Measurements from ENCODE around the gene ELFN2.

Gene ELFN2

DNA sequence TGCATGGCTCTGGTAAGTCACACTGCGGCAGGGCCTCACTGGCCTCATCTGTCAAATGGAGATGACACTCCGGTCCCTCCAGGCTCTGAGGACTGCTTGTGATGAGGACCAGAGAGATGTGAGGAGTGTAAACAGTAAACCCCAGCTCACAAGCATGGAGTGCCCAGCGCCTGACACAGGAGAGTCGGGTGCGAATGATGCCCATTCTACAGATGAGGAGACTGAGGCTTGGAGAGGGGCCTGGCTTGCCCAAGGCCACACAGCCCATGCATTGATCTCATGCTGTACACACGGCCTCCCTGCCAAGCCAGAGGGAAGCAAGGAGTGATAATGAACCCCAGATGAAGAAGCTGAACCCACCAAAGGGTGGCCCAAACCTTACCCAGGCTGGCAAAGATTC lies 37.2 kb downstream of the ELFN2 start:
- no peaks in the 10 kb centered on the region for H3K36me3 ChIP-seq (ENCODE audit: insufficient read depth, low read length)
- no peaks in the 10 kb centered on the region for H3K9me3 ChIP-seq (ENCODE audit: insufficient read depth, low read depth, low read length)
- no peaks in the 10 kb centered on the region for H4K20me1 ChIP-seq (ENCODE audit: insufficient read depth, low read length, poor library complexity, severe bottlenecking)
- no peaks in the 10 kb centered on the region for H3K79me2 ChIP-seq (ENCODE audit: insufficient read depth, low read length)
- no peaks in the 10 kb centered on the region for H3K9me2 ChIP-seq (replicated peaks; ENCODE audit: low read depth, low read length)
- H3K4me1 ChIP-seq (ENCODE audit: insufficient read depth, low read length, poor library complexity, severe bottlenecking), result no peaks in the 10 kb centered on the region
- no peaks in the 10 kb centered on the region for H3F3A ChIP-seq (ENCODE audit: low read depth)
- no peak overlapping the region for H3K9ac ChIP-seq (ENCODE audit: low read depth, low read length, poor library complexity, severe bottlenecking)
- H3K4me2 ChIP-seq (ENCODE audit: low read depth, low read length, poor library complexity, severe bottlenecking), result no peak overlapping the region
- H3K4me3 ChIP-seq (ENCODE audit: low read length, poor library complexity, severe bottlenecking), result no peak overlapping the region
- TF ChIP-seq EZH2phosphoT487 (IDR thresholded peaks at IDR 0.05; ENCODE audit: borderline replicate concordance), result no peak
- H2AFZ ChIP-seq (ENCODE audit: low read length), result no peak overlapping the region
- no peaks in the 10 kb centered on the region for H3K27me3 ChIP-seq (ENCODE audit: insufficient read depth, low read length, poor library complexity, severe bottlenecking)

DNA sequence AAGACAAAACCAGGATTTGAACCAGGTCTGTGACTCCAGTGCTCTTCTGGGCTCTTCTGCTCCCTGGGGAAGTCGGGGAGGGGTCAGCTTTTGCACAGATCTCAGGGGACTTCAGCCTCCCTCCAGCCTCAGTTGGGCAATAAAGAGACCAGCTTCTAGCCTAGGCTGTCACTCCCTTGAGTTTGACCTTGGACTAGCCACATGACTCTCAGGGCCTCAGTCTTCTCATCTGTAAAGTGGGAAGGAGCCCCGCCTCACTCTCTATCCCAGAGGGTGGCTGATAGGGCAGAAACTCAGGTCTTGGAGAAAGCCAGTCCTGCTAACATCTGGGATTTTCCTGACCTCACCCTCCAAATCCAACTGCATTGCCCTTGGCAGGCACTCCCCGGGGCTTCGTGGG lies 38.7 kb downstream of the ELFN2 start:
- no peak overlapping the region for H3K4me3 ChIP-seq (ENCODE audit: low read length, poor library complexity, severe bottlenecking)
- no peaks in the 10 kb centered on the region for H3K4me1 ChIP-seq (ENCODE audit: insufficient read depth, low read length, poor library complexity, severe bottlenecking)
- H3K27me3 ChIP-seq (ENCODE audit: insufficient read depth, low read length, poor library complexity, severe bottlenecking), result no peaks in the 10 kb centered on the region
- H3K4me2 ChIP-seq (ENCODE audit: low read depth, low read length, poor library complexity, severe bottlenecking), result no peak overlapping the region
- H3K9ac ChIP-seq (ENCODE audit: low read depth, low read length, poor library complexity, severe bottlenecking), result no peak overlapping the region
- H2AFZ ChIP-seq (ENCODE audit: low read length), result no peak overlapping the region
- H3K36me3 ChIP-seq (ENCODE audit: insufficient read depth, low read length), result no peaks in the 10 kb centered on the region
- H3F3A ChIP-seq (ENCODE audit: low read depth), result no peaks in the 10 kb centered on the region
- H3K79me2 ChIP-seq (ENCODE audit: insufficient read depth, low read length), result no peaks in the 10 kb centered on the region
- H4K20me1 ChIP-seq (ENCODE audit: insufficient read depth, low read length, poor library complexity, severe bottlenecking), result no peaks in the 10 kb centered on the region
- TF ChIP-seq EZH2phosphoT487 (IDR thresholded peaks at IDR 0.05; ENCODE audit: borderline replicate concordance) (no peak), CTCF (conservative IDR thresholded peaks at IDR 0.05; ENCODE audit: low read length) (no peak)
- H3K9me2 ChIP-seq (replicated peaks; ENCODE audit: low read depth, low read length), result no peaks in the 10 kb centered on the region
- no peaks in the 10 kb centered on the region for H3K9me3 ChIP-seq (ENCODE audit: insufficient read depth, low read depth, low read length)

DNA sequence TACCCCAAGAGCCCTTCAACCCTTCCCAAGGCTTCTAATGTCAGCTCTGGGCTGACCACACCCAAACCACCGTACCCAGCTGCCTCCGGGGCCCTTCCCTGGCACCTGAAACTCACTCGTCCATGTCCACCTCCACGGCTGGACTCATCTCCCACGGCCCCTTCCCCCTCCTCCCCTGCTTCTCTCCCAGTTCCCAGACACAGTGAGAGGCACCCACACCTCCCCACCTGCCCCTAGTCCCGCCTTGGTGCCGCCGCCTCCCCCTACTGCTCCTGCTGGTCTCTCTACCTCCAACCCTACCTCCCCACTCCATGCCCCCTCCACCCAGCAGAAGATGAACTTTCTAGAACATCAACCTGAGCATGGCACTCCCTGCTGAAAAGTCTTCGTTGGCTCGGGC lies 39.5 kb downstream of the ELFN2 start:
- Histone ChIP-seq H3K4me3 (ENCODE audit: low read length, poor library complexity, severe bottlenecking) (no peak overlapping the region), H3K4me1 (ENCODE audit: insufficient read depth, low read length, poor library complexity, severe bottlenecking) (no peaks in the 10 kb centered on the region), H3K27me3 (ENCODE audit: insufficient read depth, low read length, poor library complexity, severe bottlenecking) (no peaks in the 10 kb centered on the region), H4K20me1 (ENCODE audit: insufficient read depth, low read length, poor library complexity, severe bottlenecking) (no peaks in the 10 kb centered on the region), H3K36me3 (ENCODE audit: insufficient read depth, low read length) (no peaks in the 10 kb centered on the region), H3K79me2 (ENCODE audit: insufficient read depth, low read length) (no peaks in the 10 kb centered on the region), H3K4me2 (ENCODE audit: low read depth, low read length, poor library complexity, severe bottlenecking) (no peak overlapping the region), H3K9me2 (replicated peaks; ENCODE audit: low read depth, low read length) (no peaks in the 10 kb centered on the region), H2AFZ (ENCODE audit: low read length) (no peak overlapping the region), H3F3A (ENCODE audit: low read depth) (no peaks in the 10 kb centered on the region), H3K9me3 (ENCODE audit: insufficient read depth, low read depth, low read length) (no peaks in the 10 kb centered on the region), H3K9ac (ENCODE audit: low read depth, low read length, poor library complexity, severe bottlenecking) (no peak overlapping the region)
- TF ChIP-seq EZH2phosphoT487 (IDR thresholded peaks at IDR 0.05; ENCODE audit: borderline replicate concordance) (no peak), CTCF (conservative IDR thresholded peaks at IDR 0.05; ENCODE audit: low read length) (no peak)

- Histone ChIP-seq H3K9me3 (ENCODE audit: insufficient read depth, low read depth, low read length) (no peaks in the 10 kb centered on the region), H4K20me1 (ENCODE audit: insufficient read depth, low read length, poor library complexity, severe bottlenecking) (no peaks in the 10 kb centered on the region), H2AFZ (ENCODE audit: low read length) (no peak overlapping the region), H3K9me2 (replicated peaks; ENCODE audit: low read depth, low read length) (no peaks in the 10 kb centered on the region), H3K4me3 (ENCODE audit: low read length, poor library complexity, severe bottlenecking) (no peak overlapping the region), H3F3A (ENCODE audit: low read depth) (no peaks in the 10 kb centered on the region), H3K4me2 (ENCODE audit: low read depth, low read length, poor library complexity, severe bottlenecking) (no peak overlapping the region), H3K36me3 (ENCODE audit: insufficient read depth, low read length) (no peaks in the 10 kb centered on the region), H3K79me2 (ENCODE audit: insufficient read depth, low read length) (no peaks in the 10 kb centered on the region), H3K9ac (ENCODE audit: low read depth, low read length, poor library complexity, severe bottlenecking) (no peak overlapping the region), H3K4me1 (ENCODE audit: insufficient read depth, low read length, poor library complexity, severe bottlenecking) (no peaks in the 10 kb centered on the region), H3K27me3 (ENCODE audit: insufficient read depth, low read length, poor library complexity, severe bottlenecking) (no peaks in the 10 kb centered on the region)
- TF ChIP-seq CTCF (conservative IDR thresholded peaks at IDR 0.05; ENCODE audit: low read length), result no peak
- no peak for TF ChIP-seq EZH2phosphoT487 (IDR thresholded peaks at IDR 0.05; ENCODE audit: borderline replicate concordance)
Measured at GRCh38 chr22:37386441-37386840, 40.8 kb downstream of the ELFN2 start.

All from Loucy (cell line).